ENCODE measurements around the gene ZCCHC7. TPM values are rescaled to one million over a fixed set of nuclear protein-coding genes. Genes with fewer than 3 reads are reported as not detected.

The ZCCHC7 gene
- total RNA-seq, 1 donor from 2014 or later: 26.9 TPM

GRCh38 chr9:37379835-37380234 is 259.5 kb downstream of the ZCCHC7 start:
- Histone ChIP-seq H3K27me3 (ENCODE audit: control insufficient read depth, insufficient read depth, low read length) (no peaks in the 10 kb centered on the region), H3K4me3 (ENCODE audit: low read depth, low read length) (no peak overlapping the region), H3K36me3 (ENCODE audit: control insufficient read depth, insufficient read depth, low read length) (no peaks in the 10 kb centered on the region)
- no peak for TF ChIP-seq CTCF (IDR thresholded peaks at IDR 0.05; ENCODE audit: insufficient read depth, low read length, severe bottlenecking)
- no peak for DNase-seq (ENCODE audit: low read depth)
- FAIRE-seq: no peak

GRCh38 chr9:37380570-37380969 is 260.2 kb downstream of the ZCCHC7 start:
- FAIRE-seq (no peak), DNase-seq (ENCODE audit: low read depth) (no peak)
- Histone ChIP-seq H3K27me3 (ENCODE audit: control insufficient read depth, insufficient read depth, low read length) (no peaks in the 10 kb centered on the region), H3K4me3 (ENCODE audit: low read depth, low read length) (no peak overlapping the region), H3K36me3 (ENCODE audit: control insufficient read depth, insufficient read depth, low read length) (no peaks in the 10 kb centered on the region)
- no peak for TF ChIP-seq CTCF (IDR thresholded peaks at IDR 0.05; ENCODE audit: insufficient read depth, low read length, severe bottlenecking)

GRCh38 chr9:37381094-37381741 is 260.8 kb downstream of the ZCCHC7 start:
- TF ChIP-seq CTCF (IDR thresholded peaks at IDR 0.05; ENCODE audit: insufficient read depth, low read length, severe bottlenecking): no peak
- FAIRE-seq (no peak), DNase-seq (ENCODE audit: low read depth) (no peak)
- H3K4me3 ChIP-seq (ENCODE audit: low read depth, low read length): no peak overlapping the region
- no peaks in the 10 kb centered on the region for H3K27me3 ChIP-seq (ENCODE audit: control insufficient read depth, insufficient read depth, low read length)
- no peaks in the 10 kb centered on the region for H3K36me3 ChIP-seq (ENCODE audit: control insufficient read depth, insufficient read depth, low read length)

GRCh38 chr9:37382161-37382981 is 262.0 kb downstream of the ZCCHC7 start:
- FAIRE-seq (no peak), DNase-seq (ENCODE audit: low read depth) (no peak)
- H3K27me3 ChIP-seq (ENCODE audit: control insufficient read depth, insufficient read depth, low read length): no peaks in the 10 kb centered on the region
- H3K4me3 ChIP-seq (ENCODE audit: low read depth, low read length): no peak overlapping the region
- H3K36me3 ChIP-seq (ENCODE audit: control insufficient read depth, insufficient read depth, low read length): no peaks in the 10 kb centered on the region
- TF ChIP-seq CTCF (IDR thresholded peaks at IDR 0.05; ENCODE audit: insufficient read depth, low read length, severe bottlenecking): no peak

- H3K4me3 ChIP-seq (ENCODE audit: low read depth, low read length): no peak overlapping the region
- no peaks in the 10 kb centered on the region for H3K36me3 ChIP-seq (ENCODE audit: control insufficient read depth, insufficient read depth, low read length)
- no peak for TF ChIP-seq CTCF (IDR thresholded peaks at IDR 0.05; ENCODE audit: insufficient read depth, low read length, severe bottlenecking)
- H3K27me3 ChIP-seq (ENCODE audit: control insufficient read depth, insufficient read depth, low read length): no peaks in the 10 kb centered on the region
- FAIRE-seq (no peak), DNase-seq (ENCODE audit: low read depth) (no peak)
These were observed 262.6 kb downstream of the ZCCHC7 start for GRCh38 chr9:37382982-37383357.
